ENCODE measurements around the gene CYFIP2.

The CYFIP2 gene

GRCh38 chr5:157362502-157362901, 96.6 kb downstream of the CYFIP2 start:
- no peak for DNase-seq

- DNase-seq: no peak
Observed at GRCh38 chr5:157362982-157363381, 97.1 kb downstream of the CYFIP2 start.

- no peak for DNase-seq
Observed at GRCh38 chr5:157365732-157366131, 99.8 kb downstream of the CYFIP2 start.

DNA sequence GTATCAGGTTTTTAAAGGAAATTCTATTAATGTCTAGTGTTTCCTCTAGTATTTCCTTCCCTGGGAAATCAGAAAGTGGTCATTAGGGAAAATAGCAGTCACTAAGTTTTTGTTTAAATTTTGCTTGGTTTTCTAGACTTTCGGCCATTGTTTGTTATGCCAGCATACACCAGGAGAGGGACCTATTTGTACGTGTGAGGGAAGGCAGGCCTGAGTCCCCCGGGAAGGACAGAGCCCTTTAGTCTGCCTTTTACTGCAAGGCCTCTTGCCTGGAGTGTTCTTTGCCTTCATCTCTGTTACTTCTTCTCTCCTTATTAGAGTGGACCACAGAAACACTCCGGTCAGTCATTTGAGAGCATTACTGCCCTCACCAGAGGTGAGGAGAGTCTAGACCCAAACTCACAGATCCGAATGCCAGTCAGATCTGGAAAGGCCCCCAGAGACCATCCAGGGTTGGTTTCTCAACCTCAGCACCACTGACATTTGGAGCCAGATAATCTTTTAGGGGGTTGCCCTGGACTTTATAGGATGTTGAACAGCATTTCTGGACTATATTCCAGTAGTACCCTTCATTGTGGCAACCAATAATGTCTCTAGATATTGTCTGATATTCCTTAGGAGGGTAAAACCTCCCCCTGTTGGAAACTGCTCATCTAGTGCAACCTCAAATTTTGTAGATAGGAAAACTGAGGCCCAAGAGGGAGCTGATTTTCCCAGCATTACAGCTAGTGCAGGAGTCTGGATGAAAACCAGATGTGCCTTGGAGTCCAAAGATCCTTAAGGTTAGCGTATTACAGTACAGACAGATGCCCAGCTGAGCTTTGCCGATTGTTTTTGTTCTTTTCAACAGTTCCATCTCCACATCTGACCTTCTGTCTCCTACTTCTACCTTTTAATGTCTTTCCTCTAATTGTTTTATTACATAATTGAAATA, 101.1 kb downstream of the CYFIP2 start:
- no peak for DNase-seq

GRCh38 chr5:157369507-157369906, 103.6 kb downstream of the CYFIP2 start:
- no peak for DNase-seq

GRCh38 chr5:157370967-157371366, 105.0 kb downstream of the CYFIP2 start:
- no peak for DNase-seq

DNA sequence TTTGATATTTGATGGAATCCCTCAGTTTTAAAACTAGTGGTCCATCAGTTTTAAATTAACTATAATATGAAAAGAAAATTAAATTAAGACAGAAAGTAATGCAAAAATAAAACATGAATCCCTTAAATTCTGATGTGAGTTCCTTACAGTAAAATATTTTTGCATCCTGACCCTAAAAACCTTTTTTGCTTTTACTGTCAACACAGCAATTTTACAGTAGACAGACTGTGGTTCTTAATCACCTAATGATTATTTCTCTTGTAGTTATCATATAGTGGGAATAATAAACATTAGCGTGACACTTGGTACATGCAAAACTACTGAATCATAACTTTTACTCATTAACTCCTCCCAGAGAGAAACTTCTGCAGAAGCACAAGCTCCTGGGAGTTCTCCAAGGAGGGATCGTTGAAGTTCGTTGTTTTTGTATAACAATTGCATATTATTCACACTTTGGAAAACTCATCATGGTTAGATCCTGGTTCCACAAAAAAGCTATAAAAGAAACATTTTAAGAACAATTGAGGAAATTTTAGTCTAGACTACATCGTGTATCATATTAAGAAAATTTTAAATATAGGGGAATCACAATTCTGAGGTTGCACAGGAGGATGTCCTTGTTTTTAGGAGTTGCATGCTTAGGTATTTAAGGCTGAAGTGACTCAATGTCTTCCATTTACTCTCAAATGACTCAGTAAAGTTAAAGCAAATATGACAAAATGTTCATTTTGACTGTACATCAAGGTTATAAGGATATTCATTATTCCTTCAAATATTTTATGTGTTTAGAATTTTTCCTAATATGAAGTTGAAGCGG, 105.9 kb downstream of the CYFIP2 start:
- no peak for DNase-seq

DNA sequence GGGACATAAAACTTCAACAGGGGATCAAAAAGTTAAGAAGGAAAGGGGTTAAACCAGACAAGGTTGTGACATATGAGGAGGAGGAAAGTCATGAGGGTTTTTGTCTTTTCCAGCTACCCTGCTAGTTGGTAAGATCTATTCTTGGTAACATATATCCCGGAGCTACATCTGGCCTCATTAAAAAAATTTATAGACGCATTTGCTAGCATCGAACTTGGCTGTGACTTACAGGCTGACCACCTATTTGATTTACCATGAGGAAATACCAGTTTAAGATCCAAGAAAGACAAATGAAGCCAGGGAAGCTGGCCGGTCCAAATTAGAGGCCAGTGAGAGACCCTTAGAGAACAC, 106.5 kb downstream of the CYFIP2 start:
- no peak for DNase-seq

DNA sequence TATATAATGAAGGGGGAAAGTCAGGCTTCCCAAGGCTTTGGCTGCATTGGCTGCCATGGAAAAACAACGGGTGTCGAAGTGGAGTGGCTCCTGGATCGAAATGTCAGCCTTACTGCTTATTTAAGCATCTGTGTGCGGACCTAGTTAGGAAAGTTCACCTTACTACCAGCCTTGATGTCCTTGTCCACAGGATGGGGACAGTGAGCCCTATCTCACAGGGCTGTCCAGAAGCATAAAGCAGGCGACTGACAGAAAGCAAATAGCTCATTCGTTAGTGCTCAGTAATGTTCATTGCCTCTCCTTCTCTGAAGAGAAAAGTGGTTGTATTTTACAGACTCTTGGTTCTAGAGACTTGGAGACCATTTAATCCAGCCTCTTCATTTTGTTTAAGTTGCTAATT, 112.6 kb downstream of the CYFIP2 start:
- DNase-seq: no peak

DNA sequence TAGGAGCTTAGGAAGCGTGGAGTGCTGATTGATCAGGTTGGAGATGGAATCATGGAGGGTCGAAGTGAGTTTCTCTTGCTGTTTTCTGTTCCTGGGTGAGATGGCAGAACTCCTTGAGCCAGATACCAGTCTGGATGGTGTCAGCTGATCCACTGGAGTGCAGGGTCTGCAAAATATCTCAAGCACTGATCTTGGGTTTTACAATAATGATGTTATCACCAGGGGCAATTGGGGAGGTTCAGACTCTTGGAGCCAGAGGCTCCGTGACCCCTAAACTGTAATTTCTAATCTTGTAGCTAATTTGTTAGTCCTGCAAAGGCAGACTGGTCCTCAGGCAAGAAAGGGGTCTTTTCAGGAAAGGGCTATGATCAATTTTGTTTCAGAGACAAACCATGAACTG, 114.1 kb downstream of the CYFIP2 start:
- no peak for DNase-seq

DNA sequence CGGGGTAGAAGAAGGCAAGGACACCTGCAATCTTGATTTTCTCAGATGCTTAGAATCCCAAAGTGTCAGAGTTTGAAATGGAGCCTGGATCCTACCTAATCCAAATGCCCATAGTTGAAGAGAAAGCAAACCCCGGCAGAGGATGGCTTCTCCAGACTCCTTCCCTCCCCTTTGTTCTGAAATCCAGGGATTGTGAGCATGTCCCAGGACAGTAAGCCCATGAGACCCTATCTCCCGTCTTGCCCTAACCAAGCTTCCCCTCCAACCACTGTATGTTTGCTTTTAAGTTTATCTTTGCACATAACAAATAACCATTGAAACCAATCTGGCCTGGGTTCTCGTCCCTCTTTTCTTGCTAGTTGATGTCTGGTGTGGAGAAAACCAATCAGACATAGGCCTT, 115.8 kb downstream of the CYFIP2 start:
- DNase-seq: no peak

DNA sequence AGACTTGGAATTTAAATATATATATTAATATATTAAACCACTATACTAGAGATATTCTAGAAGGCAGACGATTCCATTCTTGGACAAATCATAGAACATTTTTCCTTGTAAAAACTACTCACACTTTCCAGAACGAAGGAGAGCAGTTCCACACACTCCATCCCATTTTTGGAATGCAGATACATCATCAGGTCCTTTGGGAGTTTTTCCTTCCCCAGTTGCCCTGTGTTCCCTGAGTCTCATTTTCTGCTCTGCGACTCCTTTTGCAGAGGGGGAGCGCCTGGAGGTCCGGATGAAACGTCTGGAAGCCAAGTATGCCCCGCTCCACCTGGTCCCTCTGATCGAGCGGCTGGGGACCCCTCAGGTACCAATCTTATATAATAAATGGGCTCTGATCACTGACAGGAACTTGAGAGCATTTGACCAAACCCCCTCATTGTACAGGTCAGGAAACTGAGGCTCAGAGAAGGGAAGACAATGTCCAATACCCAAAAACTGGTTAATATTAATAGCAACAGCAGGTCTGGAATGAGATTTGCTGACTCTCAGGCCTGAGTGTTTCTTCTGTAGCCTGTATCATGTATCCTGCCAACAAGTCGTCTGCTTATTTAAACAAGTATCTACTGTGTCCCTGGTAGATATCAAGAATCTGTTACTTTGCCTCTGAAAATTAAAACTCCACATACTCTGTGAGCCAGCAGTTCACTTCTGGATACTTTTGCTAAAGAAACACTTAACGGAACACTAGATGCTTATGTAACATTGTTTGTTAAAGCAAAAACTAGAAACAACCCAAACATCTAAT, 117.3 kb downstream of the CYFIP2 start:
- no peak for DNase-seq

GRCh38 chr5:157384971-157385709, 119.2 kb downstream of the CYFIP2 start:
- DNase-seq: no peak

GRCh38 chr5:157387041-157387563, 121.2 kb downstream of the CYFIP2 start:
- no peak for DNase-seq

DNA sequence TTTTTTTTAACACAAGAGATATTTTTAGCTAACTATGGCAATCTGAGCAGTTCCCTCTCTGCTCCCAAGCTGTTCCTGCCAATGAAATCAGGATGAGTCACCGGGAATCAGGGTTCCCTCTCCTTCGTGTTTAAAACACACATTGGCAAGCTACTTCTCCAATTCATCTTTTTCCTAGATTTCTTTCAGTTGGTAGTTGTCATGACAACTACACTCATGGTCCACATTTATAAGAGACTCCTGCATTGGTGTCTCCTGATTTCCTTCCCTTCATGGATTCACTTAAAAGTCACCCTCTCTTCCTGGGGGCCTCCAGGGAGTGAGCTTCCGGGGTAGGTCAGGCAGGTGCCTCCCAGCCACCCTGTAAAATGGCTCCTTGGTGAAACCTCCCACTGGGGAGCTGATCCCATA, 121.8 kb downstream of the CYFIP2 start:
- DNase-seq: no peak

GRCh38 chr5:157388111-157388710, 122.3 kb downstream of the CYFIP2 start:
- peak in 1 of 3 experiments; percentile 9 for DNase-seq

GRCh38 chr5:157389103-157389502, 123.2 kb downstream of the CYFIP2 start:
- no peak for DNase-seq

- no peak for DNase-seq
Observed at GRCh38 chr5:157390133-157390532, 124.2 kb downstream of the CYFIP2 start.

GRCh38 chr5:157390551-157391297, 124.8 kb downstream of the CYFIP2 start:
- no peak for DNase-seq

DNA sequence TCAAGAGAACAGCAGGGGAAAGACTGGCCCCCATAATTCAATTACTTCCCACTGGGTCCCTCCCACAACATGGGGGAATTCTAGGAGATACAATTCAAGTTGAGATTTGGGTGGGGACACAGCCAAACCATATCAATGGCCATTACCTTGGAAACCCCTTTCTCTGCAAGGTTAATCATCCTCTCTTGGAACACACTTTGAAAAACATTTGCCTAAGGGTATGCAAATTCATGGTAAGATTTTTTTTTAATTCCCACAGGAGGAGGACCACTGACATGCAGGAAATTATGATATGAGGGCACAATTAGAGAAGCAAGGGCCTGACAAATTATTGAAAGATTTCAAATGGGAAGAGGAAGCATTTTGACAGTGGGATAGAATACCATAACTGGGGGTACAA, 132.4 kb downstream of the CYFIP2 start:
- no peak for DNase-seq
